H1 (cell line): Measurements from ENCODE around the gene SLC22A3. TPM values are rescaled to one million over a fixed set of nuclear protein-coding genes. Genes with fewer than 3 reads are reported as not detected.

Source experiments
- NRF1 ChIP-seq: IDR thresholded peaks from 2 replicates; pipeline ENCODE4 v1.6.1; 2011; ENCODE audit warnings: mild to moderate bottlenecking, low read depth, low read length, improper control_type of control experiment
- polyA plus RNA-seq, 7 experiments: library from polyadenylated mRNA; depleted of rRNA in 3 of 7; stranded (reverse) in 5 of 7; unstranded in 2 of 7; fragments of >200 nt in 5 of 7; fragments of 200-250 nt in 2 of 7; gene quantifications; 1 replicate in 5 of 7; 2 replicates in 1 of 7; 4 replicates in 1 of 7; pipeline versions ENCODE4 v1.2.1 to v1.2.3, GENCODE V29; 2011 to 2013; ENCODE audit warnings: missing spikeins in 2 of 7, mixed read lengths in 2 of 7
- total RNA-seq: library from RNA; stranded (reverse); fragmentation: NEBNext Ultra II Directional; extraction: Animal tissue kit (Norgen Biotek cat#: 25700); gene quantifications from 2 replicates; pipeline ENCODE4 v1.2.1, GENCODE V29; 2021
- TF ChIP-seq, protein P1 (sequence below): fragments of 300-600 bp; sonication (generic); IDR thresholded peaks from 2 replicates; pipeline ENCODE4 v1.7.1; 2012; ENCODE audit warnings: low read length, moderate library complexity, mild to moderate bottlenecking, inconsistent platforms; ENCODE audit not compliant: insufficient replicate concordance

Gene SLC22A3
- total and polyA plus RNA-seq, 2 of the 8 experiments (the other 6 are each of a cell fraction or from before 2014, with no cell fraction given): 1.0 to 2.9 TPM

DNA sequence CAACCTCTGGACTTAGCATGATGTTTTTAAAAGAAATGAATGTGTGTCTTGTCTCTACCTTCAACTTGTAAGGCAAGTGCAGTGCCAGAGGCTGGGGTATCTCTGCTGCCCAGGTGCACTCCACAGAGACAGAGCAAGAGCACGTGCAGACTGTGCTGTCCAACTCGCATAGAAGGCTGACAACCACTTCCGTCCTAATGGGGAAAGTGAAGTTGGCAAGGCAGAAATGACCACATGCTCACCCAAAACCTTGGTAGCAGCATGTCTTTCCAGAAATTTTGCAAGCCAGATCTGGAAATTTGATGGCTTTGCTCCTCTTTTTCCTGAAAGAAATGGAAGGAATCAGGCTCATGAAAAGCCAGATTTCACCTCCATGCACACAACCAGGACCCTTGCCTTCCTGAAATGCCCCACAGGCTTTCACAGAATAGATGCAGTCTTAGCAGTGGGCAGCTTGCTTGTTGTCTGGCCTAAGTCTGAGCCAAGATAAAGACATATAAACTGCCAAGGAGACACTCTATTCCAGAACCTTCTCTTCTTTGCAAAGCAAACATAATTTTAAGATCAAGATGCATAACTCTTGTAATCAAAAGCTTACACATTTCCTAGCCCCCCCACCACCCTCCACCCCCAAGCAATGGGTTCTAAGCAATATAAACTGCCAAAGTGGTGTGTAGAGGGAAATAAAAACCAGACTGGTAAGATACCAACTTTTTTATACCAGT is 26.8 kb downstream of the SLC22A3 start (continued):
- TF ChIP-seq, protein P1, sequence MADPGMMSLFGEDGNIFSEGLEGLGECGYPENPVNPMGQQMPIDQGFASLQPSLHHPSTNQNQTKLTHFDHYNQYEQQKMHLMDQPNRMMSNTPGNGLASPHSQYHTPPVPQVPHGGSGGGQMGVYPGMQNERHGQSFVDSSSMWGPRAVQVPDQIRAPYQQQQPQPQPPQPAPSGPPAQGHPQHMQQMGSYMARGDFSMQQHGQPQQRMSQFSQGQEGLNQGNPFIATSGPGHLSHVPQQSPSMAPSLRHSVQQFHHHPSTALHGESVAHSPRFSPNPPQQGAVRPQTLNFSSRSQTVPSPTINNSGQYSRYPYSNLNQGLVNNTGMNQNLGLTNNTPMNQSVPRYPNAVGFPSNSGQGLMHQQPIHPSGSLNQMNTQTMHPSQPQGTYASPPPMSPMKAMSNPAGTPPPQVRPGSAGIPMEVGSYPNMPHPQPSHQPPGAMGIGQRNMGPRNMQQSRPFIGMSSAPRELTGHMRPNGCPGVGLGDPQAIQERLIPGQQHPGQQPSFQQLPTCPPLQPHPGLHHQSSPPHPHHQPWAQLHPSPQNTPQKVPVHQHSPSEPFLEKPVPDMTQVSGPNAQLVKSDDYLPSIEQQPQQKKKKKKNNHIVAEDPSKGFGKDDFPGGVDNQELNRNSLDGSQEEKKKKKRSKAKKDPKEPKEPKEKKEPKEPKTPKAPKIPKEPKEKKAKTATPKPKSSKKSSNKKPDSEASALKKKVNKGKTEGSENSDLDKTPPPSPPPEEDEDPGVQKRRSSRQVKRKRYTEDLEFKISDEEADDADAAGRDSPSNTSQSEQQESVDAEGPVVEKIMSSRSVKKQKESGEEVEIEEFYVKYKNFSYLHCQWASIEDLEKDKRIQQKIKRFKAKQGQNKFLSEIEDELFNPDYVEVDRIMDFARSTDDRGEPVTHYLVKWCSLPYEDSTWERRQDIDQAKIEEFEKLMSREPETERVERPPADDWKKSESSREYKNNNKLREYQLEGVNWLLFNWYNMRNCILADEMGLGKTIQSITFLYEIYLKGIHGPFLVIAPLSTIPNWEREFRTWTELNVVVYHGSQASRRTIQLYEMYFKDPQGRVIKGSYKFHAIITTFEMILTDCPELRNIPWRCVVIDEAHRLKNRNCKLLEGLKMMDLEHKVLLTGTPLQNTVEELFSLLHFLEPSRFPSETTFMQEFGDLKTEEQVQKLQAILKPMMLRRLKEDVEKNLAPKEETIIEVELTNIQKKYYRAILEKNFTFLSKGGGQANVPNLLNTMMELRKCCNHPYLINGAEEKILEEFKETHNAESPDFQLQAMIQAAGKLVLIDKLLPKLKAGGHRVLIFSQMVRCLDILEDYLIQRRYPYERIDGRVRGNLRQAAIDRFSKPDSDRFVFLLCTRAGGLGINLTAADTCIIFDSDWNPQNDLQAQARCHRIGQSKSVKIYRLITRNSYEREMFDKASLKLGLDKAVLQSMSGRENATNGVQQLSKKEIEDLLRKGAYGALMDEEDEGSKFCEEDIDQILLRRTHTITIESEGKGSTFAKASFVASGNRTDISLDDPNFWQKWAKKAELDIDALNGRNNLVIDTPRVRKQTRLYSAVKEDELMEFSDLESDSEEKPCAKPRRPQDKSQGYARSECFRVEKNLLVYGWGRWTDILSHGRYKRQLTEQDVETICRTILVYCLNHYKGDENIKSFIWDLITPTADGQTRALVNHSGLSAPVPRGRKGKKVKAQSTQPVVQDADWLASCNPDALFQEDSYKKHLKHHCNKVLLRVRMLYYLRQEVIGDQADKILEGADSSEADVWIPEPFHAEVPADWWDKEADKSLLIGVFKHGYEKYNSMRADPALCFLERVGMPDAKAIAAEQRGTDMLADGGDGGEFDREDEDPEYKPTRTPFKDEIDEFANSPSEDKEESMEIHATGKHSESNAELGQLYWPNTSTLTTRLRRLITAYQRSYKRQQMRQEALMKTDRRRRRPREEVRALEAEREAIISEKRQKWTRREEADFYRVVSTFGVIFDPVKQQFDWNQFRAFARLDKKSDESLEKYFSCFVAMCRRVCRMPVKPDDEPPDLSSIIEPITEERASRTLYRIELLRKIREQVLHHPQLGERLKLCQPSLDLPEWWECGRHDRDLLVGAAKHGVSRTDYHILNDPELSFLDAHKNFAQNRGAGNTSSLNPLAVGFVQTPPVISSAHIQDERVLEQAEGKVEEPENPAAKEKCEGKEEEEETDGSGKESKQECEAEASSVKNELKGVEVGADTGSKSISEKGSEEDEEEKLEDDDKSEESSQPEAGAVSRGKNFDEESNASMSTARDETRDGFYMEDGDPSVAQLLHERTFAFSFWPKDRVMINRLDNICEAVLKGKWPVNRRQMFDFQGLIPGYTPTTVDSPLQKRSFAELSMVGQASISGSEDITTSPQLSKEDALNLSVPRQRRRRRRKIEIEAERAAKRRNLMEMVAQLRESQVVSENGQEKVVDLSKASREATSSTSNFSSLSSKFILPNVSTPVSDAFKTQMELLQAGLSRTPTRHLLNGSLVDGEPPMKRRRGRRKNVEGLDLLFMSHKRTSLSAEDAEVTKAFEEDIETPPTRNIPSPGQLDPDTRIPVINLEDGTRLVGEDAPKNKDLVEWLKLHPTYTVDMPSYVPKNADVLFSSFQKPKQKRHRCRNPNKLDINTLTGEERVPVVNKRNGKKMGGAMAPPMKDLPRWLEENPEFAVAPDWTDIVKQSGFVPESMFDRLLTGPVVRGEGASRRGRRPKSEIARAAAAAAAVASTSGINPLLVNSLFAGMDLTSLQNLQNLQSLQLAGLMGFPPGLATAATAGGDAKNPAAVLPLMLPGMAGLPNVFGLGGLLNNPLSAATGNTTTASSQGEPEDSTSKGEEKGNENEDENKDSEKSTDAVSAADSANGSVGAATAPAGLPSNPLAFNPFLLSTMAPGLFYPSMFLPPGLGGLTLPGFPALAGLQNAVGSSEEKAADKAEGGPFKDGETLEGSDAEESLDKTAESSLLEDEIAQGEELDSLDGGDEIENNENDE: no peak
- TF ChIP-seq NRF1: no peak
